ENCODE measurements around the gene MAPK14.
"Not testable (repeated sequence)": the region's sequence is repeated elsewhere in the genome, so short reads cannot be mapped to it uniquely, and the experiment has no call there.

Gene MAPK14

DNA sequence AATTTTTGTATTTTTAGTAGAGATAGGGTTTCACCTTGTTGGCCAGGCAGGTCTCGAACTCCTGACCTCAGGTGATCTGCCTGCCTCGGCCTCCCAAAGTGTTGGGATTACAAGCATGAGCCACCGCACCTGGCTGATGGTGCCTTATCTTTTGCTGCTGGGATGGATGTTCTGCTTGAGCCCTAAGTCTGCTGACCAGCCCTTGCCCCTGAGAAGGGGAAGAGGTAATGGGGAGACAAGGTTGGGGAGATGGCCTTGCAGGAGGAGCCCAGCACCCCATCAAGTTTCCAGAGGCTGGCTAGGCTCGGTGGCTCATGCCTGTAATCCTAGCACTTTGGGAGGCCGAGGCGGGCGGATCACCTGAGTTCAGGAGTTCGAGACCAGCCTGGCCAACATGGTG is 96.7 kb downstream of the MAPK14 start:
- not testable (repeated sequence) for DNase-seq

DNA sequence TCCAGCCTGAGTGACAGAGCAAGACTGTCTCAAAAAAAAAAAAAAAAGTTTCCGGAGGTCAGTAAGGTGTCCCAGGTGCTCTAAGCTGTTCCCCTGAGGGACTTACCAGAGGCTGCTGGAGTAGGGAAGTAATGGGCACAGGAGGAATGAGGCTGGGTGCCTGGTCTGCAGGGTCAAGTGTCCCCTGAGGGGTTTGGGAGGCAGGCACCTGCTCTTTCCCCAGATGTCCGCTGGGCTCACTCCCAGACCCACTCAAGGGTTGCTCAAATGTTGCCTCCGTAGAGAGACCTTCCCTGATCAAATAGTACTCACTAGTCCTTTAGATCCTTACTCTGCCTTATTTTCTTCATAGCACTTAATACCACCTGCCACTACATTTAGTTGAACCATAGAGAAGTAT is 97.3 kb downstream of the MAPK14 start:
- no peak for DNase-seq

DNA sequence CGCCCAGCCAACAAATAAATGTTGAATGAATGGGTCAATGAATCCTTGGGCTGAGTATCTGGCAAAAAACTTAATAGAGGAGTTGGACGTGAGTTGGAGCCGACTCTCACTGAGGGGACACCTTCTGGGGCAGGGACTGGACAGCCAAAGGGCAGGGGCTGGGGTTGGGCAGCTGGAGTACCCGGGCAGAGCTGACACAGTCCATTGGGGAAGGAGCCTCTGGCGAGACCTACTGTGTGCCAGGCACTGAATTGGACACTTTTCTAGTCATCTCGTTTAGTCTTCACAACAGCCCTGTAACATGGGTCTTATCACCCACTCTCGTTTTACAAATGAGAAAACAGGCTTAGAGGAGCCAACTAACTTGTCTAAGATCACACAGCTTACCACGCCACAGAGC is 98.0 kb downstream of the MAPK14 start:
- DNase-seq = no peak

DNA sequence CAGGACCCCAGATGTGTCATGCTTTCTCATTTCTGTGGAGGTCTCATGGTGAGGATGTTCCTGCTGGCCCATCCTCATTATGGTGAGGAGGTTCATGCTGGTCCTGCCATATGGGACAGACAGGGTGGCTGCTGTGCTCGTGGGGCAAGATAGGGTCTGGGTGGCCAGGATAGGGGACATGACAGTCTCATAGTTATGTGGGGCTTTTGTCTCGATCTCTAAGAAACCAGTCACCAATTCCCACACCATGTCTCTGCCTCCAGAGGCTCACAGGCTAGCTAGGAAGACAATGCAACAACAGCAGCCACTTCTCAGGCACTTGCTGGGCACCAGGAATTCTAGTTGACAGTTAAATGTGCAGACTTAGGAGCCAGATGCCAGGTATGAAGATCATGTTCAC is 98.5 kb downstream of the MAPK14 start:
- DNase-seq = no peak

DNA sequence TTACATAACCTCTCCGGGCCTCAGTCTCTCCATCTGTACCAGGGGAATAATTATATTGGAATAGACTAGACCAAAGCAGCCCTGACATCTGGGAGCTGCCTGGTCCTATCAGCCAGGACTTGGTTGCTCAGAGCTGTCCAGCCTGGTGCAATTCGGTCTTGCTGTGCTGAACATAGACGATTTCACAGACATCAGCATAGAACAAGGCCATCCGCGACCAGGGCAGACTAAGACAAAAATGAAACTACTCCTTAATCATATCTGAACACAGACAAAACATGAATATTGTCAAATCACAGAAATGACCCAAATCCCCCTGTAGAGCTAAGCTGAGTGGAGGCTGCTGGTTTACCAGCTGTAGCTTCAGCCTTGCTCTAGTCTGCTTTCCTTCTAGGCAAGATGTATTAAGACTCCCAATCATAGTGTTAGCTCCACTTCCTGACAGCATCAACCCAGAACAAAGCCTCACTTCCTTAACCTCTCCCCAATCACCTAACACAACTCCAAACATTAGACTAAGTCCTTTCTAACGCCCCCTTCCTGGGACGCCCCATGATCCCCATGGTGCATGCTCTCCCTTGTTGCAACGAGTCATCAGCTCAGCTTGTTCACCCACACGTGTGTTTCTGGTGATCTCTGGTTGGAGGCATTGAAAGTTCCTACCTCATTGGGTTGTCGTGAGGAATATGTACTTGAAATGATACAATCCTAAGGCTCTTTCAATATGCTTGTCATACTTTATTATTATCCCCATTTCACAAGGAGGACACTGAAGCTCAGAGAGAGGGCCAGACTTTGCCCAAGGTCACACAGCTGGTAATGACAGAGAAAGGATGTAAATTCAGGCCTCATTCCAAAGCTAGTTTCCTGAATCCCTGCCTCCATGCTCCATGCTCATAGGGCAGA is 99.2 kb downstream of the MAPK14 start:
- DNase-seq = no peak

DNA sequence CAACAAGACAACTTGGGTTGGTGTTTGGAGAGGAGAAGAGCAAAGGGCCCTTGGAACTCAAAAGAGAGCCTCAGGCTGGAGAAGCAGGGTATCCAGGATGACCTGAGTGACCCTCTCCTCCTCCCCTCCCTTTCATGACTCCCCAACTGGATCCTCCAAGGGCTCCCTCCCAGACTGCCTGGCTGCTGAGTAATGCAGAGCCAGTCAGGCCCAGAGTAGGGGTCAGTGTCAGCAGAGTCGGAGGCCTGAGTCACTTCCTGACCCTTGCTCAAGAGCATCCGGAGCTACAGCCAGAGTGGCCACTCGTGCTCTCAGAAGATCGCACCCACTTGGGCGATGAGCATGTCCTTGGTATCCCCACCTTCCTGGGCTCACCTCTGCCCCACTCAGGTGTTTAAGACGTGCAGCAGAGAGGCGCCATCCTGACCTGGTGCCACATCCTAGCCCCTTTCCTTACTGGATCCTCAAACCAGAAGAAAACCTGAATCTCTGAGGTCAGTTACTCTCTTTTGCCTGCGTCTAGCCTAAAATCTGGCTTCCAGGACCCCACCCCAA is 99.9 kb downstream of the MAPK14 start:
- DNase-seq = no peak

DNA sequence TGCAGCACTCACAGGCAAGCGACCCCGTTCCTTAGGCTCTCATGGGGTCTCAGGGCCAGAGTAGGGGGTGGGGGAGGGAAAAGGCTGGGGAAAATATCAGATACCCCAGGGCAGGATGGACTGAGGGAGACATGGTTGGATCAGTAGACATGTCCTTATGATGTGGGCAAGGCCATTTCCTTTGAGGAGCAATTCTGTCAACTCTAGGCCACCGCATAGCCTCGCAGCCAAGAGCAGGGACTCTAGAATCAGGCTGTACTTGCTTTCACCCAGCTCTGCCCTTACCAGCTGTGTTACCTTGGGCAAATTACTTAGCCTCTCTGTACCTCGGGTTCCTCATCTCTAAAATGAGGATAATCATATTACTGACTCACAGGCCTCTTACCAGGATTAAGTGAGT is 100.5 kb downstream of the MAPK14 start:
- no peak for DNase-seq

DNA sequence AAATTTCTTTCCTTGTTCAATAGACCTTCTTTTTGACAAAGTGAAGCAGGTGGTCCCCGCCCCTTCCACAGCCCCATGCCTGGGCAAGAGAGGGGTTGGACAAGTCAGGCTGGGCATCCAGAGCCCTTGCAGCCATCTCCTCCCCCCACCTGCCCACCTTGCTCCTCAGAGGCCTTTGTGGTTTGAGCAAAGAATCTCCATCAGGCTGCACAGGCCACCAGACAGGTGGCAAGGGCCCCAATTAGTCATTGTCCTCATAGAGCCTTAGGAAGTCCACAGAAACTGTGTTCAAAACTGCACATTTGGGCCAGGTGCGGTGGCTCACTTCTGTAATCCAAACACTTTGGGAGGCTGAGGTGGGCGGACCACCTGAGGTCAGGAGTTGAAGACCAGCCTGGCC is 101.2 kb downstream of the MAPK14 start:
- DNase-seq = no peak

DNA sequence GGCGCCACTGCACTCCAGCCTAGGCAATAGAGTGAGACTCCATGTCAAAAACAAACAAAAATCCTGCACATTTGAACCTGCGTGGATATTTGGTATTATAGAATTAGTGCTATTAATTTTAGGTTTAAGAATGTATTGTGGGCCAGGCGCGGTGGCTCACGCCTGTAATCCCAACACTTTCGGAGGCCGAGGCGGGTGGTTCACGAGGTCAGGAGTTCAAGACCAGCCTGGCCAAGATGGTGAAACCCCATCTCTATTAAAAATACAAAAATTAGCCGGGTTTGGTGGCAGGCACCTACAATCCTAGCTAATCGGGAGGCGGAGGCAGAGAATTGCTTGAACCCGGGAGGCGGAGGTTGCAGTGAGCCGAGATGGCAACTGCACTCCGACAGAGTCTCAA is 101.7 kb downstream of the MAPK14 start:
- DNase-seq = not testable (repeated sequence)

DNA sequence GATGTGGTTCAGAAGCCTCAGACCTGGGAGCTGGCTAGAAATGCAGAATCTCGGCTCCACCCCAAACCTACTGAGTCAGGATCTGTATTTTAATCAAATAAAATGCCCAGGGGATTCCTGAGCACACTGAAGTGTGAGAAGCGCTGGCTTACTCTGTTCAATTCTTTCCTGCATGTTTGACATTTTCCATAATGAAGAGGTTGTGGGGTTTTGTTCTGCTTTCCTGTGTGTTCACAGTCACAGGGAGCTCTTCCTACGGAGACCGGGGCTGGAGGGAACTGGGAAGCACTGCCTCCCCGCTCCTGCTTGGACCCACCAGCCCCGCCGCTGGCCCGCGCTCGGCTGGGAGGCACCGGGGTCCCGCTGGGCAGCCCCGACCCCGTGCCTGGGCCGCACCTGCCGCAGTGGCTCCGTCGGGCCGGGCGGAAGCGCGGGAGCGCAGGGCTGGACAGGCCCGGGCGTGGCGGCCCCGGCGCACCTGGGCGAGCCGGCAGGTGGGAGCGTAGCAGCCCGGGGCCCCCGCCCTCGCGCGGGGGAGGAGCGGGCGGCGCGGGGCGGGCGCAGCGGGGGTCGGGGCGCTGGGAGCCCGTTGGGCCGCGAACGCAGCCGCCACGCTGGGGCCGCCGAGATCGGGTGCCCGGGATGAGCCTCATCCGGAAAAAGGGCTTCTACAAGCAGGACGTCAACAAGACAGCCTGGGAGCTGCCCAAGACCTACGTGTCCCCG is 102.5 kb downstream of the MAPK14 start, which contains the start of gene MAPK13:
TSS of gene MAPK13 (plus strand) at position 573 of the 726 bp plus-strand sequence. CDS start at position 643, 70 bp downstream.
- no peak for DNase-seq

DNA sequence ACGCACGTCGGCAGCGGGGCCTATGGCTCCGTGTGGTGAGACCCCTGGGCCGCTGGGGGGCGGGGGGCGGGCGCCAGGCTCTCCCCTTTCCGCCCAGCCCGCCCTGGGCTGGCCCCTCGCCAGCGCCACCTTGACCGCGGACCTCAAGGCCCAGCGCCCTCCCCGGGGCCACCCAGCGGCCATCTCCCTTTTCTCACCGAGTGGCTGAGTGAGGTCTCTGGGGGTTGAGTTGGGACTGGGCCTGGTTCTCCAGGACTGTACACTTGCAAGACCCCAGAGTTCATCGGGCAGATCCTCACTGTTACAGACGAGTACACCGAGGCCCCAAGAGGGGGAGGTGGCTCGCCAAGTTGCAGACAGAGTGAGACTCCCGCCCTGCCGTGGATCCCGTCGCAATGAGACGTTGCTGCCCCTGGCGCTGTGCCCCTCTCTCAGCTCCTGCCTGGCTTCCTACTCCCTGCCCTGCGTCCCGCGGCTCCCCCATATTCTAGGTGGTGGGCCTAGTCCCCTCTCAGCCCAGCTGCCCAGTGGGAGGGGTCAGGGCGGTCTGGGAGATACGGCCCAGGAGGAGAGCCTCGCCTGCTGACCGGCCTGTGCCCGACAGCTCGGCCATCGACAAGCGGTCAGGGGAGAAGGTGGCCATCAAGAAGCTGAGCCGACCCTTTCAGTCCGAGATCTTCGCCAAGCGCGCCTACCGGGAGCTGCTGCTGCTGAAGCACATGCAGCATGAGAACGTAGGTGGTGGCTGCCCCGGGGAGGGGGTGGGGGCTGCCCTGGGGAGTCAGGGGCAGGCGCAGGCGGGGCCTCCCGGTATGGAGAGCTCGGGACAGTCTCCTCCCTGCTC is 103.3 kb downstream of the MAPK14 start:
- no peak for DNase-seq

DNA sequence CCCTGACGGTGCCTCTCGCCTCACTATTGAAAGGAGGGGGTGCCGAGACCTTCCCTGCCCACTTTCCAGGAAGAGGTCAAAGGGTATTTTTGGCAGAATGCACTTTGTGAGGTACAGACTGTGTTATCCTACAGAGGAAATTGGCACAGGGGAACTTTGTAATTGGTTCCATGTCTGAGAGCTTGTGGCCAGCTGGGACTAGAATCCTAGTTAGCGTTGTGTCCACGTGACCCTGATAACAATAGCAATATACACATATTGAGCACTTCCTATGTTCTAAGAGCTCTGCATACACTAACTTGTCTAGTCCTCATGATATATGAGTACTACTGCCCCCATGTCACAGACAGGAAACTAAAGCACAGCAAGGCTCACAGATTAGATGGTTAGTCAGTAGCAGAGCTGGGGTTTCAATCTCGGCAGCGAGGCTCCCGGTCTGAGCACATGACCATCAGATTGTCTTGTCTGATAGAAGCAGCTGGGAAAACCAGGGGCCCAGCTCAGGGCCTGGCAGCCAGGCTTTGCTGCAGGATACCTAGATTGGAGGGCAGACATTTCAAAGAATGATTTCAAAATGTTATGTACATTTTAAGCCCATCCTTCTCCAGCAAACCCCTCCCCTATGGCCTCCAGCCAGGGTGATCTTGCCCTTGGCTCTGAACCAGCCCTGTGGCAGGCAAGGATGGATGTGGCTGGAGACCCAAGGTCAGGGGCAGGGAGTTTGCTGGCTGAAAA is 104.1 kb downstream of the MAPK14 start:
- peak; percentile 29 to 34 for DNase-seq

DNA sequence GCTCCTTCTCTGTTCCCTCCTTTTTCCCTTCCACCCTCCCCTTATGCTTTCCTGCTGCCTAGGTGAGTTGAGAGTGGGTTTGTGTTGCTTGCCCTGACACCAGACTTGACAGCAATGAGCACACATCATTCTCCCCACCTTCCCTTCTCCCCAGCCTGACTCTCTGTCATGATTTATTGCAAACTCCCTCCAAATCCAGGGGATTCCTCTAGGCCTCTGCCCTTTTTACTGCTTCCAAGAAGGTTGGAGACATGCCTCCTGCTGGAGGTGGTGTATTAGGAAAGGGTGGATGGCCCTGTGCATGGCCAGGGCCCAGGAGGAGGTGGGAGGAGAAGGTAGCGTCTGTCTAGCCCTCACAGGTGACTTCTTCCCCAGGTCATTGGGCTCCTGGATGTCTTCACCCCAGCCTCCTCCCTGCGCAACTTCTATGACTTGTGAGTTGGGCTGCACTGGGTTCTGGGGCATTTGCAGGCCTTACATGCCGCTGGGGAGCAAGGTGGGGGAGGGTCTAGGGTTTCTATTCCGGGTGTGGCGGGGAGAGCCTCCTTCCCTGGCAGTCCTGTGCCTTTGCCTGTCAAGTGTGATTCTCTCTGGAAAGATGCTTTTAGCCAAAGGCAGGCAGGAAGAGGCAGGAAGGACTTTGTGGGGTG is 104.8 kb downstream of the MAPK14 start:
- no peak for DNase-seq

DNA sequence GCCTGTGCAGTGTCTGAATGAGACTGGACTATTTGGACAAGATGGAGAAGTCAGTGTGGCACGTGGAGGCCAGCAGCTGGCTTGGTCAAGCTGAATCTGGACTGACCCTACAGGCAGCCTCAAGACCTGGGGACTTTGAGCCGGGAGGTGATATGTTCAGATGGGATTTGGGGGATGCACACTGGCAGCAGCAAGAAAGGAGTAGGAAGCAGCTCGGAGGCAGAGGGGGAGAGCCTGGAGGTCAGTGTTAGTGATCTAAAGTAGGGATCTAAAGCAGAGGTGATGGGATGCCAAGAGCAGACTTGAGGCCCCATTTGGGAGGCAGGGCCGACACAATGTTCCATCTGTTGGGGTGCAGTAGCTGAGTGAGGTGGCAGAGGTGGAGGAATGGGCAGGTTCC is 105.5 kb downstream of the MAPK14 start:
- no peak for DNase-seq

DNA sequence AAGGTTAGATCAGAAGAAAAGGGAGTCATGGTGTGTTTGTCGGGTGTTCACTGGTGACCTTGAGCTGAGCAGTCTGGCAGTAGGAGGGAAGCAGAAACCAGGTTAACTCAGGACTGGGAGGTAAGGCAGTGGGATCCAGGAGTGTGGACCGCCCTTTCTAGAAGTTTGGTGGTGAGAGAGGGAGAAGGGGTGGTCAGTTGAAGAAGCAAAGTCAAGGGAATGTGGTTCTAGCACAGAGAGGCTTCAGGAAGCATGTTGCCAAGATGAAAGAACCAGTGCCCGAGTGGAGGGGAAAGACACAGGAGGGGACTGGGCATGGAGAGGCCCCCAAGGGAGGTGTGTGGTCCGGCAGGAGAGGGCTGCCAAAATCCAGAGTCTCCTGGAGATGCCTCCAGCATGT is 106.3 kb downstream of the MAPK14 start:
- no peak for DNase-seq

DNA sequence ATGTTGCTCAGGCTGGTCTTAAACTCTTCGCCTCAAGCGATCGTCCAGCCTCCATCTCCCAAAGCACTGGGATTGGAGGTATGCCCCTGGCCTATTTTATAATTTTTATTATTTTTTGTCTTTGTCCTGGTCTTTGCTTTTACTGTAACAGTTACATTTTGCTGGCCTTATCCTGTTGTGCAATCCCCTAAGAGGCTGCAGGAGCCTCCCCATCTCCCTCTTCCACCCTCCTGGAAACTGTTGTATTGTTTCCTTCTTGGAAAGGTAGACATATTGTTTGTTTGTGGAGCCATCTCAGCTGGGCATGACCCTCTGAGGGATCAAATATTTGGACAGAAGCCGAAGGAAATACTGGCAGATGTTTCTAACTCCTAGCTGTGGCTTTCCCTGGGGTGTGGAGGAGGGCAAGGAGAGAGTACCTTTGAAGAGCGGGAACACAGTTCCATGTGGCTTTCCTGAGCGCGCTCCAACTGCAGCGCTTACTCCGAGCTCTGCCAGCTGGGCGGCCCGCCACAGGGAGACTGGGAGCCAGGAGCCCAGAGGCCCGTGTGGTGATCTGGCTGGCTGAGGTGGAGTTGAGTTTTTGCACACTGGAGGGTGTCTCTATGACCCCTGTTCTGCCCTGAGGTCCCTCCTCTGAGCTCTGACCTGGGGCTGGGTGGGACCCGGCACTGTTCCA is 107.6 kb downstream of the MAPK14 start:
- no peak for DNase-seq

DNA sequence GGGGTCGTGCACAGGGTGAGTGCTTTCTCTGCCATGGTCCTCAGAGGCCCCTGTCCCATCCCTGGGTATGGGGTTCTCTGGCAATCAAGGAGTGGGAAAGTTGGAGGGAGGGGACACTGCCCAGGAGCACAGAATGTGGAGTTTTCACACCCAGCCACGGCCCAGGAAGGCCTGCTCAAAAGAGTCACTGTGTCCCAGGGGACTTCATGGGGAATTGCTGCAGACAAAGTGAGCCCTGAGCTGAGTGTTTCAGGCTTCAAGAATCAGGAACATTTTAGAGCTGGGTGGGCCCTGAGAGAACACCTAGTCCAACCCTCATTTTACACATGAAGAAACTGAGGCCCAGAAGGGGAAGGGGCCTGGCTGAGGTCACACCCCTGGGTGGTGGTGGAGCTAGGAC is 108.4 kb downstream of the MAPK14 start:
- DNase-seq = no peak

DNA sequence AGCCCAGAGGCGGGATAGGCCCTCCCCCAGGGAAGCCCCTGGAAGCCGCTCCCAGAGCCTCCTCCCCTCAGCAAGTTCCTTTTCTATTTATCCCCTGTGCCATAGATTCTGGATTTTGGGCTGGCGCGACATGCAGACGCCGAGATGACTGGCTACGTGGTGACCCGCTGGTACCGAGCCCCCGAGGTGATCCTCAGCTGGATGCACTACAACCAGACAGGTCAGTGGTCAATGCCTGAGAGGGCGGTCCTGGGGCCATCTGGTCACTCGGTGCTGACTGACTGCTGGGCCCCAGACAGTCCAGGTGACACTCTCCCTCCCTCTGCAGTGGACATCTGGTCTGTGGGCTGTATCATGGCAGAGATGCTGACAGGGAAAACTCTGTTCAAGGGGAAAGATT is 108.9 kb downstream of the MAPK14 start:
- no peak for DNase-seq

DNA sequence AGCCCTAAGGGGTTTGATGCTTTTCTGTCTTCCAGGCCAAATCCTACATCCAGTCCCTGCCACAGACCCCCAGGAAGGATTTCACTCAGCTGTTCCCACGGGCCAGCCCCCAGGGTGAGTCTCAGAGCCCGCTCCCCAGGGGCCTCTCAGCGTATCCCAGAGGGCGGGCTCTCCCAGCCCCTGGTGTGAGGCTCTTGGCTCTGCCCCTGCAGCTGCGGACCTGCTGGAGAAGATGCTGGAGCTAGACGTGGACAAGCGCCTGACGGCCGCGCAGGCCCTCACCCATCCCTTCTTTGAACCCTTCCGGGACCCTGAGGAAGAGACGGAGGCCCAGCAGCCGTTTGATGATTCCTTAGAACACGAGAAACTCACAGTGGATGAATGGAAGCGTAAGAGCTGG is 111.1 kb downstream of the MAPK14 start:
- DNase-seq = no peak

DNA sequence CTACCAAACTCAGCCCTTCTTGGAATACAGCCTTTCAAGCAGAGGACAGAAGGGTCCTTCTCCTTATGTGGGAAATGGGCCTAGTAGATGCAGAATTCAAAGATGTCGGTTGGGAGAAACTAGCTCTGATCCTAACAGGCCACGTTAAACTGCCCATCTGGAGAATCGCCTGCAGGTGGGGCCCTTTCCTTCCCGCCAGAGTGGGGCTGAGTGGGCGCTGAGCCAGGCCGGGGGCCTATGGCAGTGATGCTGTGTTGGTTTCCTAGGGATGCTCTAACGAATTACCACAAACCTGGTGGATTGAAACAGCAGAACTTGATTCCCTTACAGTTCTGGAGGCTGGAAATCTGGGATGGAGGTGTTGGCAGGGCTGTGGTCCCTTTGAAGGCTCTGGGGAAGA is 111.8 kb downstream of the MAPK14 start:
- peak; percentile 22 to 45 for DNase-seq

Data from Kasumi-1 (cell line).